CD4-positive, alpha-beta T cell (primary cell): ENCODE results near the gene ACSBG1. TPM values are rescaled to one million over a fixed set of nuclear protein-coding genes. Genes with fewer than 3 reads are reported as not detected.

Experiments used
- ATAC-seq: fragments of 200-7000 bp; cut with Tn5 transposase; one replicate; pipeline ENCODE4 v1.10.0; 2022; ENCODE audit warnings: mild to moderate bottlenecking; ENCODE audit not compliant: poor library complexity
- CTCF ChIA-PET: fragments of 350-600 bp; sonication (Branson Sonifier 250); formaldehyde crosslinking; loops from one replicate; lab custom pipeline; 2021; ENCODE audit warnings: antibody characterized with exemption, inconsistent platforms; lab: Charles Lee
- POLR2A ChIA-PET: fragments of 350-600 bp; sonication (Branson Sonifier 250); formaldehyde crosslinking; loops from one replicate; lab custom pipeline; 2021; ENCODE audit warnings: antibody characterized with exemption, inconsistent platforms; lab: Charles Lee
- DNase-seq, 14 experiments: peaks; one replicate each; pipeline ENCODE4 v3.0.0-alpha.2; 2013 to 2020; ENCODE audit warnings: mixed read lengths in 2 of 14
- H3K27ac ChIP-seq, 2 donors: one replicate each; pipeline versions ENCODE4 v1.5.1 to v1.7.0; 2013; ENCODE audit warnings: low read length in 2 of 2, low read depth in 1 of 2, mild to moderate bottlenecking in 1 of 2
- H3K27me3 ChIP-seq, 2 experiments: 1 replicate in 1 of 2; 2 replicates in 1 of 2; pipeline versions ENCODE4 v1.6.1 to v1.7.0; 2013; ENCODE audit warnings: low read length in 2 of 2, control low read depth in 1 of 2, mild to moderate bottlenecking in 1 of 2, moderate library complexity in 1 of 2; ENCODE audit not compliant: insufficient read depth in 2 of 2, control insufficient read depth in 1 of 2
- H3K36me3 ChIP-seq: one replicate; pipeline ENCODE4 v1.6.1; 2013; ENCODE audit warnings: low read length, control low read depth; ENCODE audit not compliant: insufficient read depth
- H3K4me1 ChIP-seq: one replicate; pipeline ENCODE4 v1.6.1; 2013; ENCODE audit warnings: low read length, control low read depth; ENCODE audit not compliant: insufficient read depth
- H3K4me3 ChIP-seq: one replicate; pipeline ENCODE4 v1.5.1; 2013; ENCODE audit warnings: mild to moderate bottlenecking, low read length, moderate library complexity
- H3K9me3 ChIP-seq, 2 experiments: 1 replicate in 1 of 2; 2 replicates in 1 of 2; pipeline versions ENCODE4 v1.6.1 to v1.7.0; 2013; ENCODE audit warnings: low read length in 2 of 2, mild to moderate bottlenecking in 2 of 2, control low read depth in 1 of 2, moderate library complexity in 1 of 2; ENCODE audit not compliant: control insufficient read depth in 1 of 2, insufficient read depth in 1 of 2
- H3K27ac Mint-ChIP-seq: one replicate; pipeline ENCODE4 v1.8.0; 2020; ENCODE audit warnings: mixed read lengths
- H3K27me3 Mint-ChIP-seq: one replicate; pipeline ENCODE4 v1.8.0; 2021; ENCODE audit warnings: mixed read lengths
- H3K36me3 Mint-ChIP-seq: one replicate; pipeline ENCODE4 v1.8.0; 2021; ENCODE audit warnings: low read depth, mixed read lengths
- H3K4me1 Mint-ChIP-seq: one replicate; pipeline ENCODE4 v1.8.0; 2021; ENCODE audit warnings: low read depth, mixed read lengths
- H3K4me3 Mint-ChIP-seq: one replicate; pipeline ENCODE4 v1.8.0; 2020; ENCODE audit warnings: mild to moderate bottlenecking, mixed read lengths
- H3K9me3 Mint-ChIP-seq: one replicate; pipeline ENCODE4 v1.8.0; 2020; ENCODE audit warnings: mixed read lengths
- intact Hi-C, 2 experiments: fragments of 100-400 bp; cut with DNase I in 1 of 2; cut with micrococcal nuclease in 1 of 2; formaldehyde crosslinking; loops; one replicate each; pipeline versions ENCODE4 v1.15.1 to v1.9.0; 2023 to 2025; cut with DNase I, micrococcal nuclease
- total RNA-seq, 174 experiments: library from RNA in 2 of 174; stranded (reverse) in 2 of 174; gene quantifications; one replicate each; pipeline ENCODE4 v1.2.3 and lab custom pipeline; 2021 to 2026
- TF ChIP-seq, protein P1 (sequence below): fragments of 200-600 bp; IDR thresholded peaks from one replicate; pipeline ENCODE4 v1.8.0; 2022; ENCODE audit warnings: antibody characterized with exemption, mild to moderate bottlenecking

ACSBG1 gene
- total RNA-seq, 2 experiments from 2014 or later = 0.05 to 0.22 TPM

- no peaks in the 10 kb centered on the region for H3K9me3 ChIP-seq
- no peak overlapping the region for H3K4me3 ChIP-seq
- ATAC-seq (no peak), DNase-seq (no peak)
- CTCF ChIA-PET = interaction anchor here (0.6 to 4.2 kb wide), 4 partner anchors 27 to 81 kb away, joined by 3 to 57 read pairs (median 6); partner anchors contain the start of gene CIB2
- no peak overlapping the region for H3K27ac ChIP-seq
- Mint-ChIP-seq H3K4me1 (no peaks in the 10 kb centered on the region), H3K36me3 (no peaks in the 10 kb centered on the region), H3K9me3 (no peaks in the 10 kb centered on the region), H3K27me3 (no peaks in the 10 kb centered on the region), H3K27ac (no peak overlapping the region), H3K4me3 (no peak overlapping the region)
- TF ChIP-seq, protein P1, sequence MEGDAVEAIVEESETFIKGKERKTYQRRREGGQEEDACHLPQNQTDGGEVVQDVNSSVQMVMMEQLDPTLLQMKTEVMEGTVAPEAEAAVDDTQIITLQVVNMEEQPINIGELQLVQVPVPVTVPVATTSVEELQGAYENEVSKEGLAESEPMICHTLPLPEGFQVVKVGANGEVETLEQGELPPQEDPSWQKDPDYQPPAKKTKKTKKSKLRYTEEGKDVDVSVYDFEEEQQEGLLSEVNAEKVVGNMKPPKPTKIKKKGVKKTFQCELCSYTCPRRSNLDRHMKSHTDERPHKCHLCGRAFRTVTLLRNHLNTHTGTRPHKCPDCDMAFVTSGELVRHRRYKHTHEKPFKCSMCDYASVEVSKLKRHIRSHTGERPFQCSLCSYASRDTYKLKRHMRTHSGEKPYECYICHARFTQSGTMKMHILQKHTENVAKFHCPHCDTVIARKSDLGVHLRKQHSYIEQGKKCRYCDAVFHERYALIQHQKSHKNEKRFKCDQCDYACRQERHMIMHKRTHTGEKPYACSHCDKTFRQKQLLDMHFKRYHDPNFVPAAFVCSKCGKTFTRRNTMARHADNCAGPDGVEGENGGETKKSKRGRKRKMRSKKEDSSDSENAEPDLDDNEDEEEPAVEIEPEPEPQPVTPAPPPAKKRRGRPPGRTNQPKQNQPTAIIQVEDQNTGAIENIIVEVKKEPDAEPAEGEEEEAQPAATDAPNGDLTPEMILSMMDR = no peak
- H3K27me3 ChIP-seq = no peaks in the 10 kb centered on the region
- POLR2A ChIA-PET = interaction anchor here (2.0 kb wide), 1 partner anchor 63 kb away, joined by 4 read pairs; no protein-coding TSS in a partner anchor
- intact Hi-C loops = loop anchor here in 1 of 2 experiments (2.0 kb wide), 1 partner anchor 236 kb away; no protein-coding TSS in a partner anchor
- no peaks in the 10 kb centered on the region for H3K36me3 ChIP-seq
- H3K4me1 ChIP-seq = peaks cover 4% of the 10 kb centered on the region
Observed at GRCh38 chr15:78194568-78194925, 39.8 kb downstream of the ACSBG1 start.

DNA sequence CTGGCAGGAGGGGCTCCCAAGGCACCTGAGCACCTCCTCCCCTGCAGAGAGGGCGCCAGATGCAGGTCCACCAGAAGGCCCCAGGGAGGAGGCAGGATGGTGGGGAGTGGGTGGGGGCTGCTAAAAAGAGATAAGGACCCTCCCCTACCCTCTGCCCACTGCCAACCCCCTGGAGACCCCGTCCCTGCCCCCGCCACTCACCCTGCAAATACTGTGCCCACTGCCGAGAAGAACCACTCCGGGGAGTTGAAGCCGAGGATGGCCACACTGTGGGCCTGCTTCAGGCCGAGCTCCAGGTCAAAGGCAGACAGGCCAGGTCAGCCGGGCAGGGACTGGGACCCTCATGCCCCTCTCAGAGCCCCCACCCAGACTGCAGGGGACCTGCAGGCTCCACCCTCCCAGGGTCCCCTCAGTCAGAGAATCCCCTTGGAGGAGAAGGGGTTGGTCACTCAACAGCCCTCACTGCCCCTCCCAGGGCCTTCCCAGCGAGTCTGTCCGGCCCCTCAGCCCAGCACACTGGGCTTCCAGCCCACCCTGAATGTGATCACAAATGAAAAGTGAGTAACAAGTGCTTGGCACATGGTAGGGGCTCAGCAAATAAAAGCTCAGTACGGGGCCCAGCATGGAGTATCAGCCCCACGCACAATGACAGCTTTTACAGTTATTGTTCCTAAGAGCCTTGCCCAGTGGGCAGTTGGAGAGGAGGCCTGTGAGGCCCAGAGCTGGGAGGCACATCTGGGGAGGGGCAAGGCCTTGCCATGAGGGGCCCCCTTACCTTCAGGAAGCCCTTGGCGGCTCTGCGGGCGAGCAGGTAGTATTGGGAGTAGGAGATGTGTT is 40.4 kb downstream of the ACSBG1 start:
- H3K4me3 Mint-ChIP-seq = no peak overlapping the region
- Histone ChIP-seq H3K4me3 (no peak overlapping the region), H3K9me3 (no peaks in the 10 kb centered on the region), H3K36me3 (no peaks in the 10 kb centered on the region), H3K27ac (no peak overlapping the region), H3K27me3 (no peaks in the 10 kb centered on the region), H3K4me1 (peaks cover 4% of the 10 kb centered on the region)
- ATAC-seq = no peak
- TF ChIP-seq, protein P1 = no peak
- no peaks in the 10 kb centered on the region for H3K27me3 Mint-ChIP-seq
- intact Hi-C loops = loop anchor here in 1 of 2 experiments (2.0 kb wide), 1 partner anchor 235 kb away; no protein-coding TSS in a partner anchor
- POLR2A ChIA-PET = no interaction called here
- CTCF ChIA-PET = interaction anchor here (0.6 to 4.2 kb wide), 3 partner anchors 42 to 81 kb away, joined by 3 to 57 read pairs (median 6); partner anchors contain the start of gene CIB2
- no peaks in the 10 kb centered on the region for H3K36me3 Mint-ChIP-seq
- H3K9me3 Mint-ChIP-seq = no peaks in the 10 kb centered on the region
- peak in 1 of 14 experiments; percentile 20 for DNase-seq
- H3K4me1 Mint-ChIP-seq = no peaks in the 10 kb centered on the region
- no peak overlapping the region for H3K27ac Mint-ChIP-seq

DNA sequence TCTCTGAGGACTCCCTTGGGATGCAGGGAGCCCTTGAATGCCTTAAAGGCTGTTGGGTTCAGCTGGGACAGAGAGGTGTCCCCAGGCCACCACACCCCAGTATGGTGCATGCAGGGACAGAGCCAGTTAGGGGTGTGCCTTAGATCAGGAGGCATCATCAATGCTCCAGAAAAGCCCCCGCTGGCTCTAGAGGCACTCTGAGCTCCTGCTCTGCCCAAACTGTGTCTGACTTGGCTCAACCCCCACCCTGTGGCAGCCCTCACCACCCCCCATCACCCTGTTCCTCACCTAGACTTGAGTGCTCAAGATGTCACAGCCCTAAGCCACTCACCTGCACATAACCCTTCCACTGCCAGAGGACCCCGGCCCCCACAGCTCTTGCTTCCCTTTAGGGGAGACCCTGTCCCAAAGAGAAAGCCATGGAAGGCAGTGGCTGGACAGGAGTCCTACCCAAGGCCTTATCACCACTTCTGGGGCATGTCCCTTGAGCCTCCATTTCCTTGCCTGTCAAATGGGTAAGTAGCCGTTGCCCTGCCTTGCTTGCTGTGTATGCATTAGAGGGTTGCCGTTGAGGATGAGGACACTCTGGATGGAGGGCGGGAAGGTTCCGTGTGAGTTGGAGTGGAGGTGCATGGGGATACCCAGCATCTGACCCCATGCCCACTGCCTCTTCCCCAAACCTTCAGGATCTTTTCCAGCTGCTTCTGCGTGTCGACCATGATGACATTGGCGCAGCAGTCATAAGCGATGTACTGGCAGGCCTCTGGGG is 41.4 kb downstream of the ACSBG1 start:
- CTCF ChIA-PET = no interaction called here
- Mint-ChIP-seq H3K4me1 (no peaks in the 10 kb centered on the region), H3K9me3 (no peaks in the 10 kb centered on the region), H3K36me3 (no peaks in the 10 kb centered on the region), H3K4me3 (no peak overlapping the region), H3K27ac (no peak overlapping the region), H3K27me3 (no peaks in the 10 kb centered on the region)
- DNase-seq (peak in 1 of 14 experiments; percentile 17), ATAC-seq (no peak)
- Histone ChIP-seq H3K4me1 (peaks cover 4% of the 10 kb centered on the region), H3K27ac (no peak overlapping the region), H3K27me3 (no peaks in the 10 kb centered on the region), H3K4me3 (no peak overlapping the region), H3K9me3 (no peaks in the 10 kb centered on the region), H3K36me3 (no peaks in the 10 kb centered on the region)
- intact Hi-C loops = no loop called here
- POLR2A ChIA-PET = no interaction called here
- TF ChIP-seq, protein P1 = no peak
